Amniotic epithelial cell (primary cell): ENCODE data around the gene CAPN7.

Experiments
- DNase-seq: peaks from one replicate; pipeline ENCODE4 v3.0.0-alpha.2; 2010; ENCODE audit warnings: low read depth

The CAPN7 gene

DNA sequence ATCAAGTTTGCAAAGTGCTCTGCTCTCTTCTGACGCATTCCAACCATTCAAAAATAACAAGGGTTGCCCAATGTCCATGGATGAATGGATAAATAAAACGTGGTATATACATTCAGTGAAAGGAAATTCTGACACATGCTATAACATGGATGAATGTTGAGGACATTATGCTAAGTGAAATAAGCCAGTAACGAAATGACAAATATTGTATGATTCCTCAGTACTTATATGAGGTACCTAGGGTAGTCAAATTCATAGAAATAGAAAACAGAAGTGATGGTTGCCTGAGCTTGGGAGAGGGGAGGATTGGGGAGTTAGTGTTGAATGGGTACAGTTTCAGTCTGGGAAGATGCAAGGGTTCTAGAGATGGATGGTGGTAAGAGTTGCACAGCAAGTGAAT is 92.5 kb downstream of the CAPN7 start:
- DNase-seq, result no peak

DNA sequence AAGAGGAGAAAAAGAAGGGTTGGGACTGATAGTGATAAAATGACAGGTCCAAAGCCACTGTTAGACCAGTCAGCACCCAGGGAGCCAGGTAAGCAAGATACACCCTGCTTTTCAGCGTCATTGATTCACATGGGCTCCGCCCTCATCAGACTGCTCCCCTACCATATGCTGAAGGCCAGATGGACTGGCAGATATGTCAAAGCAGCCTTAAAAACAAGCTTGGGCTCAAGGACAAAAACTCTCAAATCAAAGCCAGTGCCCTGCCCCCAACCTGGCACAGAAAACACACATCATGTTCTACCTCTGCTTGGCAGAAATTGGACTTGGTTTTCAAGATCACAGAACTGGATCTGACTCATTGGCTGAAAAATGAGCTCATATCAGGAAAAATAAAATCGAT is 93.0 kb downstream of the CAPN7 start:
- no peak for DNase-seq

DNA sequence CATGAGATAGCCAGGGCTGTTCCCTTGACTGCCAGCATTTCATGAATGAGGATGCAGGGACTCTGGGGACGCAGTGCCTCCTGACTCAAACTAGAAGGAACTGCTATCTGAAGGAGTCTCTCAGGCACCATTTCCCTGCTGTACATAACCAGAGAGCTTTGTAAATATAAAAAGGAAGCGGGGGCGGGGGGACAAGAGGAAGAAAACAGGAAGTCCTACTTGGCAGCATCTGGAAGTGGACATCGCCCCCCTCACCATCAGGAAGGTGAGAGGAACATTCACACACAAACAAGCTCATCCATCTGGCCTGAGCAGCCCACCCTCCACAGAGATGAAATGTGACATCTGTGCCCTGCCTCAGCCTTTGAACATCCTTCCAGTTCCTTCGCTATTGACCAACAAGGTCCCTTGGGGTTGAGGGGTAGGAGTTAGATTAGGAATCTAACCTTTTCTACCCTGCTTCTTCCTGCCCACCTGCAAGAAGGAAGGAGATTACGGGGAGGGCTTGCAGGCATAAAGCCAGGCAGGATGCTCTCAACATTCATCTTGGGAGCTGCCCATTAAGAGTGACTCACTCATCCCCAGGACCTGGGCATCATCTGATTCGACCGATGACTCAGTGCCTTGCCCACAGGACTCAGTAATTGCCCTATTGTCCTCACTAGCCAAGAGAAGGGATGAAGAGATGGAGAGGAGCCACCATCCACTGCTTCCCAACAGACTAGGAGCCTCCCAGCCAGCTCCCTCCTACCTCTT is 94.5 kb downstream of the CAPN7 start:
- DNase-seq, result peak; percentile 85

DNA sequence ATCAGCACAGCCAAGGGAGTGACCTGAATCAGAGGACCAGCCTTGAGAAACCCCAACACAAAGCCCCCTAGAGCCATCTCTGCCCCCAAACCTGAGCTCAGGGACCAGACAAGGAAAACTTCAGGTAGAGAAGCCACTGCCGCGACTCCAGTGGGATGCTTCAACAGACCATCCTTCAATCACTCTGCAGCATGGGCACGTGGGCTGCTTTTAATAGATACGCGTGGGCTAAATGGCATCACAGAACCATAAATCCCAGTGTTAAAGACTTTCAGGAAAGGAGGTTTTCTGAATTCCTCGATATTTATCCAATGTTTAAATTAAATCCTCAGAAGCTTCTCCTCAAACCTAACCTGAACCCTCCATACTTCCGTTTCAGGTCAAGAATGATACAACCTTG is 95.7 kb downstream of the CAPN7 start:
- no peak for DNase-seq
